Measurements from ENCODE around the gene SFXN2. TPM values are rescaled to one million over a fixed set of nuclear protein-coding genes. Genes with fewer than 3 reads are reported as not detected.
A peak's percentile ranks its signal among the peaks of the same experiment; 100 is the strongest.
"Not testable (repeated sequence)": the region's sequence is repeated elsewhere in the genome, so short reads cannot be mapped to it uniquely, and the experiment has no call there.

SFXN2 gene
- total and polyA plus RNA-seq, 12 donors: 0.91 to 12.2 (median 5.7) TPM

- H3K4me3 ChIP-seq: no peak overlapping the region
- H3K27me3 ChIP-seq: no peaks in the 10 kb centered on the region
- no peak for TF ChIP-seq CTCF (IDR thresholded peaks at IDR 0.05)
- TF ChIP-seq POLR2A (IDR thresholded peaks at IDR 0.05): no peak
- H3K27ac ChIP-seq: peak overlapping the region in 1 of 5 donors; percentile 41
- no peaks in the 10 kb centered on the region for H3K36me3 ChIP-seq (replicated peaks in 1 of 2)
- H3K9me3 ChIP-seq (replicated peaks in 1 of 3): no peaks in the 10 kb centered on the region
- H3K4me1 ChIP-seq (replicated peaks in 1 of 2): peaks cover 0 to 3% of the 10 kb centered on the region in 2 donors
- intact Hi-C loops (cut with DNase I): loop anchor here (10.0 kb wide), 1 partner anchor 86 kb away; no protein-coding TSS in a partner anchor
- DNase-seq: no peak
Measured at GRCh38 chr10:102738692-102739121, 24.3 kb downstream of the SFXN2 start.

- Histone ChIP-seq H3K27ac (no peak overlapping the region), H3K4me3 (no peak overlapping the region), H3K27me3 (no peaks in the 10 kb centered on the region), H3K9me3 (replicated peaks in 1 of 3) (no peaks in the 10 kb centered on the region), H3K4me1 (replicated peaks in 1 of 2) (peaks cover 0 to 9% of the 10 kb centered on the region in 2 donors), H3K36me3 (replicated peaks in 1 of 2) (no peaks in the 10 kb centered on the region)
- WGBS, 4 donors: 85 to 92% (median 86%) methylated on average over 2 of the region's 2 CpGs
- no peak for TF ChIP-seq POLR2A (IDR thresholded peaks at IDR 0.05)
- TF ChIP-seq CTCF (IDR thresholded peaks at IDR 0.05): no peak
- no peak for DNase-seq
- intact Hi-C loops (cut with DNase I): no loop called here
Measured at GRCh38 chr10:102740229-102740628, 25.8 kb downstream of the SFXN2 start.

GRCh38 chr10:102741726-102742237 is 27.3 kb downstream of the SFXN2 start:
- Histone ChIP-seq H3K4me3 (no peak overlapping the region), H3K9me3 (replicated peaks in 1 of 3) (no peaks in the 10 kb centered on the region), H3K27me3 (no peaks in the 10 kb centered on the region), H3K27ac (no peak overlapping the region), H3K4me1 (replicated peaks in 1 of 2) (peaks cover 0 to 23% of the 10 kb centered on the region in 2 donors), H3K36me3 (replicated peaks in 1 of 2) (no peaks in the 10 kb centered on the region)
- intact Hi-C loops (cut with DNase I): no loop called here
- TF ChIP-seq CTCF (IDR thresholded peaks at IDR 0.05): no peak
- no peak for TF ChIP-seq POLR2A (IDR thresholded peaks at IDR 0.05)
- 66 to 86% (median 76%) methylated on average over 2 of the region's 2 CpGs for WGBS, 4 donors
- no peak for DNase-seq

GRCh38 chr10:102742313-102742712 is 27.9 kb downstream of the SFXN2 start:
- H3K27me3 ChIP-seq; H3K4me3 ChIP-seq; DNase-seq; H3K9me3 ChIP-seq (replicated peaks in 1 of 3); H3K27ac ChIP-seq; intact Hi-C loops (cut with DNase I); H3K36me3 ChIP-seq (replicated peaks in 1 of 2): not testable (repeated sequence)
- peaks cover 0 to 29% of the 10 kb centered on the region in 2 donors for H3K4me1 ChIP-seq (replicated peaks in 1 of 2)
- WGBS, 4 donors: 77 to 94% (median 90%) methylated on average over 5 of the region's 5 CpGs

- H3K27ac ChIP-seq: peak overlapping the region in 1 of 5 donors; percentile 19
Measured at GRCh38 chr10:102743078-102743587, 28.7 kb downstream of the SFXN2 start.

More at GRCh38 chr10:102743078-102743587, 28.7 kb downstream of the SFXN2 start:
- 29 to 34% (median 32%) methylated on average over 7 of the region's 7 CpGs for WGBS, 4 donors
- no peaks in the 10 kb centered on the region for H3K27me3 ChIP-seq
- H3K4me1 ChIP-seq (replicated peaks in 1 of 2): peaks cover 0 to 32% of the 10 kb centered on the region in 2 donors
- no peak for TF ChIP-seq CTCF (IDR thresholded peaks at IDR 0.05)
- no peak for TF ChIP-seq POLR2A (IDR thresholded peaks at IDR 0.05)
- intact Hi-C loops (cut with DNase I): no loop called here
- H3K9me3 ChIP-seq (replicated peaks in 1 of 3): no peaks in the 10 kb centered on the region
- no peak for DNase-seq
- peak overlapping the region in 1 of 4 donors; percentile 47 for H3K4me3 ChIP-seq
- no peaks in the 10 kb centered on the region for H3K36me3 ChIP-seq (replicated peaks in 1 of 2)

All from adrenal gland (tissue), 12 donors.